ENCODE results near the gene DNAI2. TPM values are rescaled to one million over a fixed set of nuclear protein-coding genes. Genes with fewer than 3 reads are reported as not detected.

The DNAI2 gene
- total and polyA plus RNA-seq, 4 donors, result 4.1 to 14.2 (median 6.7) TPM

- 36 to 46% methylated on average over 9 of the region's 9 CpGs for WGBS, 2 donors
- Histone ChIP-seq H3K27me3 (ENCODE audit: control insufficient read depth in 3 of 3, insufficient read depth in 3 of 3, low read length in 2 of 3) (no peaks in the 10 kb centered on the region), H3K4me1 (ENCODE audit: control insufficient read depth in 5 of 5, insufficient read depth in 5 of 5, low read length in 5 of 5) (no peaks in the 10 kb centered on the region), H3K36me3 (ENCODE audit: control insufficient read depth in 4 of 4, insufficient read depth in 4 of 4, low read length in 4 of 4) (no peaks in the 10 kb centered on the region), H3K27ac (ENCODE audit: low read depth in 1 of 2, low read length in 1 of 2) (no peak overlapping the region), H3K4me3 (no peak overlapping the region), H3K9ac (ENCODE audit: insufficient read depth in 1 of 2, low read length in 2 of 2) (no peak overlapping the region), H3K9me3 (ENCODE audit: control insufficient read depth in 4 of 4, insufficient read depth in 3 of 4, low read length in 3 of 4) (no peaks in the 10 kb centered on the region)
- no peak for ATAC-seq (ENCODE audit: insufficient read depth, low FRiP score)
- TF ChIP-seq CTCF (IDR thresholded peaks at IDR 0.05; ENCODE audit: control extremely low read depth, extremely low read depth), result no peak
- no peak for DNase-seq
Observed at GRCh38 chr17:74282587-74283370, 8.7 kb downstream of the DNAI2 start.

GRCh38 chr17:74283371-74283673 lies 9.3 kb downstream of the DNAI2 start:
- no peak for TF ChIP-seq CTCF (IDR thresholded peaks at IDR 0.05; ENCODE audit: control extremely low read depth, extremely low read depth)
- DNase-seq (no peak), ATAC-seq (ENCODE audit: insufficient read depth, low FRiP score) (no peak)
- no peak overlapping the region for H3K4me3 ChIP-seq
- H3K27me3 ChIP-seq (ENCODE audit: control insufficient read depth in 3 of 3, insufficient read depth in 3 of 3, low read length in 2 of 3), result no peaks in the 10 kb centered on the region
- H3K9ac ChIP-seq (ENCODE audit: insufficient read depth in 1 of 2, low read length in 2 of 2), result no peak overlapping the region
- no peaks in the 10 kb centered on the region for H3K9me3 ChIP-seq (ENCODE audit: control insufficient read depth in 4 of 4, insufficient read depth in 3 of 4, low read length in 3 of 4)
- no peak overlapping the region for H3K27ac ChIP-seq (ENCODE audit: low read depth in 1 of 2, low read length in 1 of 2)
- no peaks in the 10 kb centered on the region for H3K4me1 ChIP-seq (ENCODE audit: control insufficient read depth in 5 of 5, insufficient read depth in 5 of 5, low read length in 5 of 5)
- no peaks in the 10 kb centered on the region for H3K36me3 ChIP-seq (ENCODE audit: control insufficient read depth in 4 of 4, insufficient read depth in 4 of 4, low read length in 4 of 4)
- WGBS, 2 donors, result 72 to 82% methylated on average over 4 of the region's 4 CpGs

DNA sequence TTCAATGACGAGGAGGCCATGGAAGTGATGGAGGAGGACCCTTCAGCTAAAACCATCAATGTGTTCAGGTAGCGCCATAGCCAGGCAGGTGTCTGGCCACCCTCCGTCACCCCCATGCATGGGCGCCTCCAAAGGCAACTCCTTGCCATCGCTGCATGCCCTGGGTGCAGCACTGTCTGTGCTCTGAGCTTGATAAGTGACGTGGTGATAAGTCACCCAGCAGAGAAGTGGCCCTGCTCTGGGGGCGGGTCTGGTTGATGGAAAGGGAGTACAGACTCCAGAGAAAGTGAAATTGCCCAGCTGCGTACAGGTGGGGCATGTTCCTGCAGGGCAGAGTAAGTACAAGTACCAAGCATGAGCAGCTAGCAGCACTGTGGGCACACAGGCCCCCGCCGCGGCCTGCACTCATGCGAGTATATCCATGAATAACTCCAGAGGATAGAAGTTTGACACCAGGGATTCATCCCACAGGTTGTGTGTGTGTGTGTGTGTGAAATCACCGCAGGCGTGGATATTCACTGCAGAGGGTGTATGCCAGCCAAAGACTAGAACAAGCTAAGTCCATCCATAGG lies 13.1 kb downstream of the DNAI2 start:
- WGBS, 2 donors, result 86 to 88% methylated on average over 14 of the region's 14 CpGs
- Histone ChIP-seq H3K36me3 (ENCODE audit: control insufficient read depth in 4 of 4, insufficient read depth in 4 of 4, low read length in 4 of 4) (no peaks in the 10 kb centered on the region), H3K9me3 (ENCODE audit: control insufficient read depth in 4 of 4, insufficient read depth in 3 of 4, low read length in 3 of 4) (no peaks in the 10 kb centered on the region), H3K27ac (ENCODE audit: low read depth in 1 of 2, low read length in 1 of 2) (no peak overlapping the region), H3K27me3 (ENCODE audit: control insufficient read depth in 3 of 3, insufficient read depth in 3 of 3, low read length in 2 of 3) (no peaks in the 10 kb centered on the region), H3K4me1 (ENCODE audit: control insufficient read depth in 5 of 5, insufficient read depth in 5 of 5, low read length in 5 of 5) (no peaks in the 10 kb centered on the region), H3K9ac (ENCODE audit: insufficient read depth in 1 of 2, low read length in 2 of 2) (no peak overlapping the region), H3K4me3 (no peak overlapping the region)
- ATAC-seq (ENCODE audit: insufficient read depth, low FRiP score) (no peak), DNase-seq (no peak)
- TF ChIP-seq CTCF (IDR thresholded peaks at IDR 0.05; ENCODE audit: control extremely low read depth, extremely low read depth), result no peak

All from lung (tissue), 12 donors.